Activated CD8-positive, alpha-beta memory T cell treated with anti-CD3 and anti-CD28 coated beads for 24 hours (primary cell): ENCODE data around the gene RFC4.
"Not testable (repeated sequence)": the region's sequence is repeated elsewhere in the genome, so short reads cannot be mapped to it uniquely, and the experiment has no call there.

Experiments
- DNase-seq: peaks from one replicate; pipeline ENCODE4 v3.0.0-alpha.2; 2020

The RFC4 gene

DNA sequence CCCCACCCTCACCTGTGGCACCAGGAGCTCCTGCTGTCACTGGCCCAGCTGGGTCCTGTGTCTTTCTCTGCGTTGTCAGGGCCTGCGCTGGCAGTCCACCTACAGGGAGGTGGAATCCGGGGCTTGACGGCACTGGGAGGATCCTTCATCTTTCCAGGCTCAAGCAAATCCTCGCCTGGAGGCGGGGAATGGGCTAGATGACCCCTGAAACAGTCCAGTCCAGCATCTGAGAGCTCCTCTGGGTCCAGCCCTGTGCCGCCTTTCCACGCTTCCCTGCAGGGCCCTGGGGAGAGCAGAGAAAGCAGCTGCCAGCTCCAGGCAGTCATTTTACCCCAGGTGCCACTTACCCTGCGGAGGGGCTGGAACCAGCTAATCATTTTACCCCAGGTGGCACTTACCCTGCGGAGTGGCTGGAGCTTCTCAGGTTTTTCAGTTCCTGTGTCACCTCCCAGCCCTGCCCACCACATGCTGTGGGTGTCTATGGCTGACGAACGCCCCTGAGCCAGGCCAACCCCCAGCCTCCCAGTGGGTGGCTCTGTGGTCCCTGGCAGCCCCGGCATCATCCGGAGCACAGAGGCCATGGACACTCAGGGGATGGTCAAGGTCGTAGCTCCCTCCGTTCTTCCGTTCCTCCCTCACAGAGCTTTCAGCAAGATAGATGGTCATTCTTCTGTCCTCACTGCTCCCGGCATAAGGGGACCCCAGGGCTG is 18.3 kb upstream of the RFC4 start:
- no peak for DNase-seq

DNA sequence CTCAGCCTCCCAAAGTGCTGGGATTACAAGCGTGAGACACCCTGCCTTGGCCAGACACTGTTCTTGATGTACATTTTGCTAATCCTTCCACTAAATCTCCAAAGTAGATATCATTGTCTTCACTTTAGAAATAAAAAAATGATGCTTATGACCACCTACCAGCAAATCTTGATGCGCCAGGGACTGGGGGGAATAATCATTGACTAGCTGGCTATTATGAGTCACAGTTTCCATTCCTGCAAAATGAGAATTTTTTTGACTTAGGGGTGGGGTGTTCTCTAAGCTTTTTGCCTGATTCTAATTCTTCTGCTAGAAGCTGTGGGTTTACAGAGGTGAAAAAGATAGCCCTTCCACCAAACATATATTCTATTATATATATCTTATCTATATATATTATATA is 17.1 kb upstream of the RFC4 start:
- DNase-seq = no peak

DNA sequence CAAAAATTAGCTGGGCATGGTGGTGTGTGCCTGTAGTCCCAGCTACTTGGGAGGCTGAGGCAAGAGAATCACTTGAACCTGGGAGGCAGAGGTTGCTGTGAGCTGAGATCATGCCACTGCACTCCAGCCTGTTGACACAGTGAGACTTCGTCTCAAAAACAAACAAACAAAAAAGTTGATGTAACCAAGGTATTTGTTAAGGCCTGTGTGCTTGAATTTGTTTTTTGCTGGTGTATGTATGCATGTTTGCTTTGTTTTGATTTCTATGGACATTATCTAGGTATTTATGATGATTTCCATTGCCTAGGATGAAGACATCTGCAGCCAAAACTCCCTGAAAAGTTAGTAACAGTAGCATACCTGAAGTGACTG is 16.1 kb upstream of the RFC4 start:
- DNase-seq = peak; percentile 11

DNA sequence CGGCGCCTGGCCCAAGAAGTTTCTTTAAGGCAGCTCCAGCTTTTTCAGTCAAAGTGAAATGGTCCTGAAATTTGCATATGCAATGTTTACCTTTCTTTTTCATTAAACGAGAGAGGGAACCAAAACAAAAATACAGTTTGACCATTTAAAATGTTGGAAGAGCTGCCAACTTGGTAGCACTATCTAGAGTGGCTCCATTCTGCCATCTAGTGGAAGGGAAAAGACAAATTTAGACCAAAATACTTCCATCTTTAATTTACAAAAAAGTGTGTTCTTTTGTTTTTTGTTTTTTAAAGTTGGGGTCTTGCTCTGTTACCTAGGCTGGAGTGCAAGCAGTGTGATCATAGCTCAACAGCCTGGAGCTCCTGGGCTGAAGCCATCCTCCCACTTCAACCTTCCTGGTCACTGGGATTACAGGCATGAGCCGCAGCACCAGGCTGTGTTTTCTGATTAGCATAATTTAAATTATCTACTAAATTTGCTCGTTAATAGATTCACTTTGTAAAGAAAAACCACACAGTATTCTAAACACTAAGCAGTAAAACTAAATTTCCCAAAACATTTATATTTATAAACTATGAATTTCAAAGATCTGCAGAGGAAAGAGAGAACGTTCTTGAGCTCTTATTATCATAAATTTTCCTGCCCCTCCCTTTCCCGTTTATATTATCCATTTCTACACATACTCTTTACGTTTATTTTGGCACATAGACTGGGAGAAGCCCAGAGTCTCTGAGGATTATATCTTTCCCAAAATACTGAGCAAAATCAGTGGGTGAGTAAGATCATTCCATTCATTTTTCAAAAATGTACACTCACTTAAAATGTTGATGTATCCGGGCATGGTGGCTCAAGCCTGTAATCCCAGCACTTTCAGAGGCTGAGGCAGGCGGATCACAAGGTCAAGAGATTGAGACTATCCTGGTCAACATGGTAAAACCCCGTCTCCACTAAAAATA is 15.4 kb upstream of the RFC4 start:
- DNase-seq = peak; percentile 44

DNA sequence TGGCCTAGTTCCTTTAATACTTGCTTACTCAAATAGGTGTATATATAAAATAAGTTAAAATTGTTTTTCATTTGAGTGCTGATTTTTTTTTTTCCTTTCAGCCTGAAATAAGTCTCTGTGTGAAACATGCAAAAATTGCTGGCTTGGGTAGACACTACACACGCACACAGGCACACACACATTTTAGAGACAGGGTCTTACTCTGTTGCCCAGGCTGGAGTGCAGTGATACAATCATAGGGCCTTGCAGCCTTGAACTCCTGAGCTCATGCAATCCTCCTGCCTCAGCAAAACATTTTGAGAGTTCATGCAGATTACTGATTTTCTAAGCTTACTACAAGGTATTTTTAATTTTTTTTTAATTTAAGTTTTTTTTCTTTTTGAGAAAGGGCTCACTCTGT is 12.7 kb upstream of the RFC4 start:
- no peak for DNase-seq

DNA sequence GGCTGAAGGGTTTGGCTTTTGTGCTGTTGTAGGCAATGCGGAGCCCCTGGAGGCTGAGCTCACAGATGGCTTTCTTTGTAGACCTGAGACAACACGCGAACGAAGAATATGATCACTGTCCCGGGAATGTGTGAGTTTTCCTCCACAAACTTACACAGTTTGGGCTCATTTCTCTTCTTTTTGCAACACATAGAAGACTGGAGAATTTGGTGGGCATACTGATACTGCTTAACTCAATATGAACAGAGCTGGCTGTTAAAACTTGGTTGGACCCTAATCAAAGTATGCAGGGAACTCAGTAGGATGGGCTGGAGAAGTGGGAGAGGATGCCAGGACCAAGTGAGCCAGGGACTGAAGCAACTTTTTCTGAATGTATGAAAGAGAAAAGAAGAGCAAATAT is 12.2 kb upstream of the RFC4 start:
- no peak for DNase-seq

DNA sequence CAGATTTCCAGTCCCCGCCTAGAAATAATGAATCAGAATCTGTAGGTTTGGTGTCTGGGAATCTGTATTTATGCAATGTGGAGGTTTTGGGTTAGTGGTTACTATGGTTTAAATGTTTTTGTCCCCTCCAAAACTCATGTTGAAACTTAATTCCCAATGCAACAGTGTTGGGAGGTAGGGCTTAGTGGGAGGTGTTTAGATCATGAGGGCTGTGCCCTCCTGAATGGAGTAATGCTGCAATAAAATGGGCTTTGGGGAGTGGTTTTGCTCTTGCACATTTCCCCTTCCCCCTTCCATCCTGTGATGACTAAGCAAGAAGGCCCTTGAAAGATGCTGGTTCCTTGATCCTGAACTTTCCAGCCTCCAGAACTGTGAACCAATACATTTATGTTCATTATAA is 9.2 kb upstream of the RFC4 start:
- no peak for DNase-seq

DNA sequence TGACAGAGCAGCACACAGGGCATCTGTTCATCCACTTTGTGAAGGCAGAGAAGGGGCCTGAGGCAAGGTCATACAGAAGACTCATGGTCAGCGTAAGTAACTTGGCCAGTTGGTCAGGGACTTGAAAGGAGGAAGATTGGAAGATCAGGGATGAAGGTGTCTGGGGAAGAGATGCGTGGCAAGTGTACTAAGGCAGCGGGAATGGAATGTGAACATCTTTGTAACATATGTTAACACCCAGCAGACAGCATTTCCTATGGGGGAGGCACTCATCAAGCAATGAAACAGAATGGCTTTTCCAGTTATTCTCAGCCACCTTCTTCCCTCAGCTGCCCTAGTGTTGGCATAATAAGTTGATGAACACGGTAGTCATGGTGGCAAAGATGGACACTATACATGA is 7.8 kb upstream of the RFC4 start:
- DNase-seq = no peak

DNA sequence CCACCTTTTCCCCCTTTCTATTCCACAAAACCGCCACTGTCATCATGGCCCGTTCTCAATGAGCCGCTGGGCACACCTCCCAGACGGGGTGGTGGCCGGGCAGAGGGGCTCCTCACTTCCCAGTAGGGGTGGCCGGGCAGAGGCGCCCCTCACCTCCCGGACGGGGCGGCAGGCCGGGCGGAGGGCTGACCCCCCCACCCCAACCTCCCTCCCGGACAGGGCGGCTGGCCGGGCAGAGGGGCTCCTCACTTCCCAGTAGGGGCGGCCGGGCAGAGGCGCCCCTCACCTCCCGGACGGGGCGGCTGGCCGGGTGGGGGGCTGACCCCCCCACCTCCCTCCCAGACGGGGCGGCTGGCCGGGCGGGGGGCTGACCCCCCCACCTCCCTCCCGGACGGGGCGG is 5.0 kb upstream of the RFC4 start:
- not testable (repeated sequence) for DNase-seq

DNA sequence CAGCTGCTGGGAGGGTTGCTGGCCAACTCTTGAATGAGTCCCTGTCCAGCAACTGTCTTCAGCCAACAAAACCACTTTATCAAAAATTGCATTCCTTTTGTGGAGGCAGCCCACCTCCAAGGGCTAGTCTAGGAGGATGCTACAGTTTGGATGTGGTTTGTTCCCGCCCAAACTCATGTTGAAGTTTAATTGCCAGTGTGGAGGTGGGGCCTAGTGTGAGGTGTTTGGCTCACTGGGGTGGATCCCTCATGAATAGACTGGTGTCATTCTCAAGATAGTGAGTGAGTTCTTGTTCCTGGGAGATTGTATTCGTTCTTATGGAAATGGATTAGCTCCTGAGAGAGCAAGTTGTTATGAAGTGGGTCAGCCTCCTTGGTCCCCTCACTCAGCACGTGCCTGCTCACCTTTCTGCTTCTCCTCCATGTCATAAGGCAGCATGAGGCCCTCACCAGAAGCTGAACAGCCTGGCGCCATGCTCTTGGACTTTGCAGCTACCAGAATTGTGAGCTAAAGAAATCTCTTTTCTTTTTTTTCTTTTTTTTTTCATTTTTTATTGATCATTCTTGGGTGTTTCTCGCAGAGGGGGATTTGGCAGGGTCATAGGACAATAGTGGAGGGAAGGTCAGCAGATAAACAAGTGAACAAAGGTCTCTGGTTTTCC is 4.2 kb upstream of the RFC4 start:
- DNase-seq = no peak

DNA sequence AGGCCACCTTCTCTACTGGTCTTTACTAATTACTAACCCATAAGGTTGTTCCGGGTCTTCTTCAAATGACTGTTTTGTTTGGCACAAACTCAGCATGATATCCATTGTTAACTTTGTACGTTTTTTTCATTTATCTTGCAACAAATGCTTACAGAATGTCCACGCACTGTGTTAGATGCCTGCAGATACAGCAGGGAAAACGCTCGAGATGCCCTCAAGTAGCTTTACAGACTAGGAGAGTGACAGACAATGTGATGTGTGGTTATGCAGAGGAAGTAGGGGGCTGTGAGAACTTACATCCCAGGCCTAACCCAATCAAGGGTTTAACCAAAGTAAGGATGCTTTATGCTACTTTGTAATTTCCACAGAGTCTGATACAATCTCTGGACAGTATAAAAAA is 949 bp upstream of the RFC4 start:
- DNase-seq = peak; percentile 60

DNA sequence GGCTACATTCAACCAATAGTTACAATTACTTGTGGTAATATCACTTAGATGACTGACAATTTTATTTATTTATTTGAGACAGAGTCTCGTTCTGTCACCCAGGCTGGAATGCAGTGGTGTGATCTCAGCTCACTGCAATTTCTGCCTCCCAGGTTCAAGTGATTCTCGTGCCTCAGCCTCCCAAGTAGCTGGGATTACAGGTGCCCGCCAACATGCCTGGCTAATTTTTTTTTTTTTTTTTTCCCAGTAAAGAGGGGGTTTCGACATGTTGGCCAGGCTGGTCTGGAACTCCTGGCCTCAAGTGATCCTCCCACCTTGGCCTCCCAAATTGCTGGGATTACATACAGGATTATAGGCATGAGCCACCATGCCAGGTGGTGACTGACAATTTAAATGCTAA is 2.8 kb downstream of the RFC4 start:
- DNase-seq = not testable (repeated sequence)

DNA sequence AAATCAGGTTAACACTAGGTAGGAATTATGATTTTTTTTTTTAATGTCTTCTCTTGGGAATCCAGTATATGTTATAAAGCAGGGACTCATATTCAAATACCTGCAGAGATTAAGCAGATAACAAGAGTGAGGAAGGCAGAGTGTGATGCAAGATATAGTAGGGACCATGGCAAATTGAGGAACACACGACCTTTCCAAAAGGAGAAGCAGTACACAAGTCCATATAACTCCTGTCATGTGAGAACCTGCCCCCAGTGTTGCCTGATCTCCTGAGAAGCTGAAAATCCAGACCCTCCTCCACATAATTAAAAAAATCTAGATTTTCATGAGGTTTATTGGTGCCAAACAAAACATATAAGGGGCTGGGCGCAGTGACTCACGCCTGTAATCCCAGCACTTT is 3.6 kb downstream of the RFC4 start:
- DNase-seq = no peak

DNA sequence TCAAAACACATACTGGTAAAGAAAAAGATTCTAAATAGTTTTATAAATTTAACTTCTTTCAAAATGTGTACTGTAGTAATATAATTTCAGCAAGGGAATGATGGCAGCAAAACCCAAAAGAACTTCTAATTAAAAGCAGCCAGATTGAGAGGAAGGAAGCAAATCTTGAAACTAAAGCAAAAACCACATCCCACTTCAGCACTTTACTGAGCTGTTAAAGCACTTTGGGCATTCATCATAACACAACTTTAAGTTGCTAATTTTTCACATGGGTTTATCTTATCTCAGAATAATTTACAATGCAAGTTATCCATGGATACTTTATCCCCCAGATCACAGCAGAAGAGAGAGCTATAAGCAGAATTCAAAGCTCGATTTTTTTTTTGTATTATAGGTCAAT is 6.0 kb downstream of the RFC4 start:
- no peak for DNase-seq

DNA sequence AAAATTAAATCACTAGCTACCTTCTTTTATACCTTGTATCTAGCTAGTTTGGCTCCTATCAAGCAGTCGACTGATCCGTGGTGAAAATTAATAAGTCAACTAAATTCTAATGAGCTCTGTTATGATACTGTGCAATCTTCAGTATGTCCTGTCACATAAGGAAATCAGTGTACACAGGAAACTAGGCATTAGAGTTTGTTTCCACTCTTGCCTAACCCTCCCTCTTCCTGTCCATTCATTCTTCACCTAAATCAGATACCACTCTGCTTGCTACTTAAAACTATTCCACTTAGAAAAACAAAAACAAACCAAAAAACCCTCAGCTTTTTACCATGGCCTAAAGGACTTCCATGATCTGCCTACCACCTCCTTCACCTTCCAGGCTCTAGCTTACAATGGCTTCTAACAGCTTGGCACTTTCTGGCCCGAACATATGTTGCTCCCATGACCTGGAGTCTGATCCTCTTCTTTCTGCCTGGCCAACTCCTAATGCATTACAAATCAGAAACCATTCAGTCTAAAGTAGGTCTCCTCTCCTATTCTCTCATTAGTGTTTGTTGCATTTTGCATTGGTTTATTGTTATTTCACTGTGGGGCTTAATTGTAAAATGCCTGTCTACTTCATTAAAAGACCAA is 7.9 kb downstream of the RFC4 start:
- DNase-seq = no peak

DNA sequence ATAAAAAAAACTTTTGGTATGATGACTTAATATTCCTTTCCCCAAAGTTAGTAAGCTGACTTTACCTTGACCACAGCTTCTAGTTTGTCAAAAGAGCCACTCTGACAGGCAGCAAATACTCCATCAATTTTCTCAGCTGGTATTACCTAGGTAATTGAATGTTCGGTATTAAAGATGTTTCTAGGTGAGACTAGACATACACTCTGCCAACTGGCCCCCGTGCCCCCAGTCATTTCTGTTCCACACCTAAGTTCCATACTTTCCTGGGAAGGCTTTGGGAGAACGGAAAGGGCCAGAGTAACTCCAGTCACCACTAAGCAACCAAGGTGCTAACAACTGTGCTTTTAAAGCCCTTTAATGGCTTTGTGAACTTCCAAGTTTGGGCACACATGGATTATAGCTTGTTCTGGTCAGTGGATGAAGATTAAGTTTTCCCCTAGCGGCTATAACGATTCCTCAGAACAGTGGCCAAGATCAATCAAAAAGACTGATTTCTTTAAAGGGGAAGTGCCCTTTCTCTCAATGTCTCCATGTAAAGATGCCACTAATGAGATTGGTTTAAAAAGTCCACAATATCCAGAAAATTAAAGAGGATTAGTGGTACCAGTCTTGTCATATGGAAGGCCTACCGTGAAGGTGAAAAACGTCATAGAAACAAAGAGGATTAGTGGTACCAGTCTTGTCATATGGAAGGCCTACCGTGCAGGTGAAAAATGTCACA is 15.9 kb downstream of the RFC4 start:
- peak; percentile 80 for DNase-seq

DNA sequence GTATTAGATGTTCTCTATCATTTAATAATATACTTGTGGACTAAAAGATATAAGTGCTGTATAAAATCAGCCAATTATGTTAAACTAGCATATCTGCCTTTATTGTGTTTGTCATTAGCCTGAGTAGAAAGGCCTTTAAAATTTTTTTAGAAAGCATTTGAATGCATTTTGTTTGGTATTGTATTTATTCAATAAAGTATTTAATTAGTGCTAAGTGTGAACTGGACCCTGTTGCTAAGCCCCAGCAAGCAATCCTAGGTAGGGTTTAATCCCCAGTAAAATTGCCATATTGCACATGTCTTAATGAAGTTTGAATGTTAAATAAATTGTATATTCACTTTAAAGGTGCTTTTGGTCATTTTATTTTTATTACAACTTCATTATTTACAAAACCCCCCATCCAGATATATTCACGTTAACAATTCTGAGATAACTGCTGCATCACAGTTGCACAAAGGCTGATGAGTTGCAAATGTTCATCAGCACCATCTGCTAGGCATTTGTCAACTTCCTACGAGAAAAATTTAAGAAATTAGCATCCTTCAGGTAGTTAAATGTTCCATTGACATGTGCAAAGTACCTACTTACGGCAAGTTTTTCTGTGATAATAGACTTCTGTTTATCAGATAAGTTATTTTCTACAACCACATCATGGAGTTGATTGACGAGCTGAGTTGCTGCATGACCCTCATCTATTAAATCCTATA is 16.6 kb downstream of the RFC4 start:
- peak; percentile 51 for DNase-seq

DNA sequence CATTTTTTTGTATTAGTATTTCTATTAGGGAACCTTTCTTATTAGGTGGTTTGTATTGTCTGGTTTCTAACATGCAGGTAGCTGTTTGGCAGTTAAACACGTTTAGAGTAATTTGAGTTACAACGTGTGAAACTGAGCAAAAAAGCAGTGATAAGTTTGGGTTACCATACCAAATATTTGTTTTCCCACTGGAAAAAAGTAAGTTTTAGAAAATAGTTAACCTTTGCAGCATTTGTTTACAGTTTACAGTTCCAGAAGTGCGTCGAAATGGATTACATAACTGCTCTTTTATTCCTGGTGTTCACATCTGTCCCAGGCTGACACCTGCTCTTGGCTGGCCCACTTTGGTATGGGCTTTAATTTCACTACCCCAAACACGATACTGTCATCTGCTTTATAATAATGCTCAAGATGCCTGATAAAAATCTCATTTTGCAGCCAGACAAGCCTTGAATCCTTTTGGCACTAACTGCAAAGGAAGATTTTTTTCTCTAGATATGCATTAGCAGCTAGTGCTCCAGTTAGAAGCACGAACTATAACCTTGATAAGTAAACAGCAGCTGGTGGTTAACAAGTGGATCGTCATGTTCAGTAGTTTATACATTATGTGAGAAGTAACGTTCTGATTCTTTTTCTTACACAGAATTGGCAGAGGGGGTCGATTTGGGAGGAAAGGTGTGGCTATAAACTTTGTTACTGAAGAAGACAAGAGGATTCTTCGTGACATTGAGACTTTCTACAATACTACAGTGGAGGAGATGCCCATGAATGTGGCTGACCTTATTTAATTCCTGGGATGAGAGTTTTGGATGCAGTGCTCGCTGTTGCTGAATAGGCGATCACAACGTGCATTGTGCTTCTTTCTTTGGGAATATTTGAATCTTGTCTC is 17.6 kb downstream of the RFC4 start:
- DNase-seq = peak; percentile 57

DNA sequence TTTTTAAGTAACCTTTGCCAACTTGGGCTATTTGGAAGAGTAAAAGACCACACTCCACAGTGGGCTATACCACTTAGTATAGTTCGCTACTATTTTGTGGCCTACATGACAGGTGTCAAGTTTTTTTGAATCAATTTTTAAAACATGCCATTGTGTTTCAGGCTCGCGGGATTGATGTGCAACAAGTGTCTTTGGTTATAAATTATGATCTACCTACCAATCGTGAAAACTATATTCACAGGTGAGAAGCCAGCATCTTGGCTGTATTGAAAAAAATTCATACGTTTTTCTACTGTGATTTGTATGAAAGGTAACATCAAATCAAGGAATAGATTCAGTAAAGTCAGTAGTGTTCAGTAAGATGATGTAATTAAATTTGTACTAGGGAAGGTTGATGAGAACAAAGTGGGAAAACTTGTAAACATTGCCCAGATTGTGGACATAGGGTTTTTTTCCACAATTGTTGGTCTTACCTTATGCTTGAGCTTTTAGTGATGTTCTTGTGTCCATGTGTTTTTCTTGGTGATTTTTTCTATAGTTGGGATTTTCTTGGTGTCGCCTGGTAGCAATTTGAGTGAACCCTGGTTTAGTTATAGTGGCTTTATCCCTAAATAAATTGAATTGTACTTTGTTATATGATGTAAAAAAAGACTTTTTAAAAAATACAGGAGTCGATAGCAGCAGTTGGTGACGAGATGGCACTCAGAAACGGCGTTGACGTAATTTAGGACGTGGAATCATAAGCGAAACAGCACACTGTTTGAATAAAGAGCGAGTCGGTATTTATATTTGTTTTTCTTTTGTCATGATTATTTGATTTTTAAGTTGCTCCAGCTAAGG is 18.4 kb downstream of the RFC4 start:
- DNase-seq = peak; percentile 53

DNA sequence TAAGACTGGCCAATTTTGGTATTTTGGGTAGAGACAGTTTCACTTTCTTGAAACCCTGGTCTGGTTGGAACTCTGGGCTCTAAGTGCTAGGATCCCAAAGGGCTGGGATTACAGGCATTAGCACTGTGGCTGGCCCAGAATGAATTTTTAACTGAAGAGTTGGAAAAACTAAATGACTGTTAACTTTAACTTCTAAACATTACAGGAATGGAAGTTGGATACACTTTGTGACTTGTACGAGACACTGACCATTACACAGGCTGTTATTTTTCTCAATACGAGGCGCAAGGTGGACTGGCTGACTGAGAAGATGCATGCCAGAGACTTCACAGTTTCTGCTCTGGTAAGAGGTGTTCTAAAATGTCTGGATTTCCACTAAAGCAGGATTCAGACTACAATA is 19.4 kb downstream of the RFC4 start:
- peak; percentile 55 for DNase-seq
